CD4-positive, alpha-beta T cell treated with Interleukin-6 for 4 hours (primary cell): ENCODE data around the gene DOP1B.

Experiments used
- DNase-seq: peaks from one replicate; pipeline ENCODE4 v3.0.0-alpha.2; 2020; ENCODE audit warnings: mixed read lengths

DOP1B gene

DNA sequence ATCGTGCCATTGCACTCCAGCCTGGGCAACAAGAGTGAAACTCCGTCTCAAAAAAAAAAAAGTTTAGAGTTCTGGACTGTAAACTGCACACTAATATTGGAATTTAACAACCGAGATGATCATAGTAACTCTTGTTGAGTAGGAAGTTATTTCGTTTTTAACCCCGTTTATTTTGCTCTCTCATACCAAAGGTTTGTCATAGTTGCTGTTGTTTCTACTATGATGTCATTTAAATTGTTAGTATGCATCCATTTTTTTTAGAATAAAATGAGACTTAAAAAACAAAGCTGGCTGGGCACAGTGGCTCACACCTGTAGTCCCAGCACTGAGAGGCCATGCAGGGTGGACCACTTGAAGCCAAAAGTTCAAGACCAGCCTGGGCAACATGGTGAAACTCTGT is 49.3 kb downstream of the DOP1B start:
- no peak for DNase-seq
